ENCODE results near the gene NUAK1.

Gene NUAK1

GRCh38 chr12:106084759-106085158, 54.0 kb downstream of the NUAK1 start:
- no peak for DNase-seq (ENCODE audit: low read depth)
- no peak overlapping the region for H3K4me3 ChIP-seq (ENCODE audit: low read depth, low read length)
- TF ChIP-seq CTCF (IDR thresholded peaks at IDR 0.05; ENCODE audit: insufficient read depth, low read depth, low read length, missing control alignments), result no peak

- no peak for DNase-seq (ENCODE audit: low read depth)
- H3K4me3 ChIP-seq (ENCODE audit: low read depth, low read length), result no peak overlapping the region
- TF ChIP-seq CTCF (IDR thresholded peaks at IDR 0.05; ENCODE audit: insufficient read depth, low read depth, low read length, missing control alignments), result no peak
These were observed 54.6 kb downstream of the NUAK1 start for GRCh38 chr12:106084014-106084671.

- no peak for DNase-seq (ENCODE audit: low read depth)
- TF ChIP-seq CTCF (IDR thresholded peaks at IDR 0.05; ENCODE audit: insufficient read depth, low read depth, low read length, missing control alignments), result no peak
- no peak overlapping the region for H3K4me3 ChIP-seq (ENCODE audit: low read depth, low read length)
These were observed 56.3 kb downstream of the NUAK1 start for GRCh38 chr12:106082216-106083175.

GRCh38 chr12:106081606-106082005, 57.1 kb downstream of the NUAK1 start:
- no peak for TF ChIP-seq CTCF (IDR thresholded peaks at IDR 0.05; ENCODE audit: insufficient read depth, low read depth, low read length, missing control alignments)
- H3K4me3 ChIP-seq (ENCODE audit: low read depth, low read length), result no peak overlapping the region
- DNase-seq (ENCODE audit: low read depth), result no peak

- H3K4me3 ChIP-seq (ENCODE audit: low read depth, low read length), result no peak overlapping the region
- no peak for DNase-seq (ENCODE audit: low read depth)
- TF ChIP-seq CTCF (IDR thresholded peaks at IDR 0.05; ENCODE audit: insufficient read depth, low read depth, low read length, missing control alignments), result no peak
These were observed 58.0 kb downstream of the NUAK1 start for GRCh38 chr12:106080791-106081170.

GRCh38 chr12:106080041-106080790, 58.5 kb downstream of the NUAK1 start:
- H3K4me3 ChIP-seq (ENCODE audit: low read depth, low read length), result no peak overlapping the region
- TF ChIP-seq CTCF (IDR thresholded peaks at IDR 0.05; ENCODE audit: insufficient read depth, low read depth, low read length, missing control alignments), result no peak
- no peak for DNase-seq (ENCODE audit: low read depth)

All from GM12865 (cell line).